ENCODE results near the gene ANKRD33.

ANKRD33 gene

DNA sequence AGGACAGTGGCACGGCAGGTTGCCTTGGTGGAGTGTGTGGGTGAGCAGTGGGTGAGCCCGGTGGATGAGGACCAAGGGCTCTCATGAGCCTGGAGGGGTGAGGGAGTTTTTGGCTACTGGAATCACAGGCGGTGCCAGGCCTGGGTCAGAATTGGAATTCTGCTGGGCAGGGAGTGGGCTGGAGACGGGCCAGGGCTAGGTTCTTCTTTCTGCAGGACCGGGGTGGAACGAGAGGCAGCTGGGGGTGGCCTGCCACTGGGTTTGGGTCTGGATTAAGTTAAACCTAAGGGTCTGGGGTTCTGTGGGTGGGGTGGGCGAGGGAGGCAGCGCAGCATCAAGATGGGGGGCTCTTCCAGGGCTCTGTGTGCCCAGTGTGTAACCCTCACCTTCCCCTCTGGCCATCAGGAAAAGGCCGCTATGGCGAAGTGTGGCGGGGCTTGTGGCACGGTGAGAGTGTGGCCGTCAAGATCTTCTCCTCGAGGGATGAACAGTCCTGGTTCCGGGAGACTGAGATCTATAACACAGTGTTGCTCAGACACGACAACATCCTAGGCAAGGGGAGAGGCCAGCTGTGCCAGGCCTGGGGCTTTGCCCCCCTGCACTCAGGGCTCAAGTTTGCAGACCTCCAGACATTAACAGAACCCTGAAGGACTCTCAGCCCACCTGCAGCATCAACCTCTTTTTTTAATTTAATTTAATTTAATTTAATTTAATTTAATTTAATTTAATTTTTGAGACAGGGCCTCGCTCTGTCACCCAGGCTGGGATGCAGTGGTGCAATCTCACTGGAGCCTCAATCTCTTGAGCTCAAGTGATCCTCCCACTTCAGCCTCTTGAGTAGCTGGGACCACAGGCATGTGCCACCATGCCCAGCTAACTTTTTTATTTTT, 26.4 kb downstream of the ANKRD33 start:
- DNase-seq = no peak

DNA sequence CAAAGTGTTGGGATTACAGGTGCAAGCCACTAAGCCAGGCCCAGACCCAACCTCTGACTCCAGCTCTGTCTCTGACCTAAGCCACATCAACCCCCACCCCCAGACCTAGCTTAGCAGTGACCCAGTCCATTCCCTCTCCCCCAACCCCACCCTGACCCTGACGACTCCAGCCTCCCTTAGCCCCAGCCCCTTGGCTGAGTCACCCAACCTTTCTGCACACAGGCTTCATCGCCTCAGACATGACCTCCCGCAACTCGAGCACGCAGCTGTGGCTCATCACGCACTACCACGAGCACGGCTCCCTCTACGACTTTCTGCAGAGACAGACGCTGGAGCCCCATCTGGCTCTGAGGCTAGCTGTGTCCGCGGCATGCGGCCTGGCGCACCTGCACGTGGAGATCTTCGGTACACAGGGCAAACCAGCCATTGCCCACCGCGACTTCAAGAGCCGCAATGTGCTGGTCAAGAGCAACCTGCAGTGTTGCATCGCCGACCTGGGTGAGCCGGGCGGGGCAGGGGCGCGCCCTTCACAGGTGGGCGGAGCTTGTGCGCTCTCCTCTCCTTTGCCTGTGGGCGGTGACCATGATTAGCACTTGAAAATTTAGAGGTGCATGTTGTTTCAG, 27.2 kb downstream of the ANKRD33 start:
- DNase-seq = no peak

DNA sequence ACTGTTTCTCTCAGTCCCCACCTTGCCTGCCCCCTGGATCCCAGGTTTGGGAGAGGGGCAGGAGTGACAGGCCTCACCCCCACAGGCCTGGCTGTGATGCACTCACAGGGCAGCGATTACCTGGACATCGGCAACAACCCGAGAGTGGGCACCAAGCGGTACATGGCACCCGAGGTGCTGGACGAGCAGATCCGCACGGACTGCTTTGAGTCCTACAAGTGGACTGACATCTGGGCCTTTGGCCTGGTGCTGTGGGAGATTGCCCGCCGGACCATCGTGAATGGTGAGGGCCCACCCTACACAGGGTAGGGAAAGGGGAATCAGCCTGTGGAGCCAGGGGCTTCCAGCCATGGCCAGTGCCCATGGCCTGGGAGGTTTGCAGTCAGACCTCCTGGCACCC, 28.0 kb downstream of the ANKRD33 start:
- no peak for DNase-seq

DNA sequence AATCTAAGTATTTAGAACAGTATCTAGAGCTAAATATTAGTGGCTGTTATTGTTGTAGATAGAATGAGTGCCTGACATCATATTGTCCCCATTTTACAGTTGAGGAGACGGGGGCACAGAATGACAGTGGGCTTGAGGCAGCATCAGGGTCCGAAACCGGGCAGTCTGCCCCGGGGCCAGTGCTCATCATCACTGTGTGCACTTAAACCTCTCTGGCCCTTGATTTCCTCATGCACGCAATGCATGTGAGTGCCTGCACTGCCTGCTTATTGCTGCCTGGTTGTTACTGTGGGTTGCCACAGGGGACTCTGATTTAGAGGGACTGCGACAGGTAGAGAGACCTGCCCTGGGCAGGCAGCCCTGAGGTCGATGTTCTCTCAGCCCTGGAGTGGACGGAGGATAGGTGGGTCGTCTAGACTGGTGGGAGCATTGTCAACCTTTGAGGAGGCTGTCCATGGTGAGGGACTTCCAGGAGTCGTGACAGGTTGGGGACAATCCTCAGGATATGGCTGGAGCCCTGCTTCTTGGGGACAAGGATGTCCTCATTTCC, 29.2 kb downstream of the ANKRD33 start:
- no peak for DNase-seq

DNA sequence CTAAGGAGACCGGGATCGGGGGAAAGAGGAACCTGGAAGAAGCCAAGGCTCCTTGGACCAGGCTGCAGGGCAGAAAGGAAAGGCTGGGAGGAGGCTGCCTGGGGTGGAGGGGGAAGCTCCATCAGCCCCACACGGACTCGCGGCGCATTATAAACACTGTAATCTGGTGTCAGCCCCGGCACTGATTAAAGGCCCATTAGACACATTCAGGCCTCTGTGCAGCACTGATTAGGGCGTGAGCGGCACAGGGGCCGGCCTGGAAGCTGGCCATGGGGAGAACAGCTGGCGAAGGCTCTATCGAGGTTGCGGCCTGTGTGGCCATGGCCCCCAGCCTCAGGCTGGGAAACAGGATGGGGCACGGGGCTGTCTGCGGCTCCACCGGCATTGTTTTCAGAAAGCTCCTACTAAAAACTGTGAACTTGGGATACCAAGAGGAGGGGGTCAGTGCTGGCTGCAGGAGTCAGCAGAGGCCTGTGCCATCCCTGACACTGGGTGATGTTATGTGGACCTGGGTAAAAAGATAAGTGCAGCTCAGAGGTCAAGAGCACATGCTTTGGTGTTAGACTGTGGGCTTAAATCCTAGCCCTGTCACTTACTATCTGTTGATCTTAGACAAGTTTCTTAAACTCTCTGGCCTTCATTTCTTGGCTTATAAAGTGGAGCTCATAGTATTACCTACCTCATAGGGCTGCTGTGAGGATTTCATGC, 30.0 kb downstream of the ANKRD33 start:
- no peak for DNase-seq

DNA sequence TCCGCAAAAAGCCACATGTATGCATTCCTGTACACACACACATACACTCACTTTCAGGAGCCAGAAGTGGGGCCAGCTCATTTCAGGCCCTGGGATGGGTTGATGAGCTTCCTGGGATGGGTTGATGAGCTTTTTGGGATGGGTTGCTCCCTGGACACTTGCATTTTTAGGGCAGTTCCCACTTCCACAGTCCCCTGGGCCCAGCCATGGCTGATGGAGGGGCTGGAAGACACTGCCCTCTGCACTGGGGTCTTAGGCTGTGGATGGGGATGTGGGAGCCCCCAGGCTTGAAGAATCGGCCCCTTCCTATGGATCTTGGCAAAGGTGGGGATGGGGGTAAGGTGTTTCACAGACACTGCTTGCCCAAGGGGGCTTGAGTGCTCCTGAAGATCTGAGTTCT, 32.1 kb downstream of the ANKRD33 start:
- no peak for DNase-seq

DNA sequence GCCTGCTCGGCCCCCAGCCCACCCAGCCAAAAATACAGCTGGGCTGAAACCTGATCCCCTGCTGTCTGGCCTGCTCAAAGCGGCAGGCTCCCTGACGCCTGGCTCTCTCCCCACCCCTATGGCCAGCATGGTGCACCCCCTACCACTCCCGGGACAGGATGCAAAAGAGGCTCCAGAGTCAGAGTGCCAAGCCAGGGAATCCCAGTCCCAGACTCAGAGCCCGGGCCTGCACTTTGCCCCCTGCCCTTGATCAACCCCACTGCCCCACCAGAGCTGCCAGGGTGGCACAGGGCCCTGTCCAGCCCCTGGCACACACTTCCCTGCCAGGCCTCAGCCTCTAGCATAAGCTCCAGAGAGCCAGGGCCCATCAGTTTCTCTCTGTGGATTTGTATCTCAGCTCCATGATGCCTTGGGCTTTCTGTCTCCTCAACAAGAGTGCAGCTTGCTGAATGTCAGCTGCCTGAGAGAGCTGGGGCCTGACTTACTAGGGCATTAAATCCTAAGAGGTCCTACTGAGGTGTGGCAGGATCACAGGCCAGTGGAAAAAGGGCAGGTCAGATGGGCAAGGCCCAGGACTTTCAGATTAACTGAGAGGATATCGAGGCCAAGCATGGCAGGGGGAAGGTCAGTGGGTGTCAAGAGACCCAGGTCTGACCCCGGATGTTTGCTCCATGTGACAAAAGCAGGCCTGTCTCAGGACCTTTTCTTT, 33.3 kb downstream of the ANKRD33 start:
- DNase-seq = no peak

DNA sequence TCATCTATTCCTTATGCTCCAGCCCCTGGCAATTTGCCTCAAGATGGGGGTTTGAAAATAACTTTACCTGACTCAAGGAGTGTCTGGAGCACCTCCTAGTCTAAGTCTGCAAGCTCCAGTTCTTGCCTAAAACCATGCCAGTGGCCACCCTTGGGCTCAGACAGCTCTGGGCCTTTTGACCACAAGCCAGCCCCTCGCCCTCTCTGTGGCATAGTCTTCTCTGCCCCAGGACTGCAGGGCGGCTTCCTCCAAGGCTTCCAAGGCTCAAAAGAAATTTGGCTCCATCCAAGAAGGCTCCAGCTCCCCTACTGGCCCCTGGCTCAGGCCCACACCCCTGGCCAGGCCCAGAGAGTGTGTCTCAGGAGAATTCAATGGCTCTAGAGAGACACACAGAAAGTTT, 34.2 kb downstream of the ANKRD33 start:
- DNase-seq = no peak

DNA sequence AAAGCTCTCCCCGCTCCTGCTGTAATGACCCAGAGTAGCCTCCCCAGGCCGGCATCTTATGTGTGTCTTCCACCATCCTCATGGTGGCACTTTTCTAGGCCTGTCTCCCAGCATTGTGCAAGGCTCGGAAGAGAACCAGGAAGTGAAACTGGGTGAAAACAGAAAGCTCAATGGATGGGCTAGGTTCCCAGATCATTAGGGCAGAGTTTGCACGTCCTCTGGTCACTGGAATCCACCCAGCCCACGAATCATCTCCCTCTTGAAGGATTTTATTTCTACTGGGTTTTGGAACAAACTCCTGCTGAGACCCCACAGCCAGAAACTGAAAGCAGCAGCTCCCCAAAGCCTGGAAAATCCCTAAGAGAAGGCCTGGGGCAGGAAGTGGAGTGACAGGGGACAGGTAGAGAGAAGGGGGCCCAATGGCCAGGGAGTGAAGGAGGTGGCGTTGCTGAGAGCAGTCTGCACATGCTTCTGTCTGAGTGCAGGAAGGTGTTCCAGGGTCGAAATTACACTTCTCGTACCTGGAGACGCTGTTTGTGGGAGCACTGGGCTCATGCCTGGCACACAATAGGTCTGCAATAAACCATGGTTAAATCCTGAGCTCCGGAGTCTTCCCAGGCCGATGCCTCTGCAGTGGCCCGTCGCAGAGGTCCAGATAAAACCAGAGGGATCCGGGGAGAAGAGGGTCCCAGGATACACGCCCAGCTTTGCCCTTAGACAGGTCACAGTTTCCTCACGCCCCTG, 35.0 kb downstream of the ANKRD33 start:
- peak in 6 of 56 donors; percentile 7 to 18 (median 9) for DNase-seq

DNA sequence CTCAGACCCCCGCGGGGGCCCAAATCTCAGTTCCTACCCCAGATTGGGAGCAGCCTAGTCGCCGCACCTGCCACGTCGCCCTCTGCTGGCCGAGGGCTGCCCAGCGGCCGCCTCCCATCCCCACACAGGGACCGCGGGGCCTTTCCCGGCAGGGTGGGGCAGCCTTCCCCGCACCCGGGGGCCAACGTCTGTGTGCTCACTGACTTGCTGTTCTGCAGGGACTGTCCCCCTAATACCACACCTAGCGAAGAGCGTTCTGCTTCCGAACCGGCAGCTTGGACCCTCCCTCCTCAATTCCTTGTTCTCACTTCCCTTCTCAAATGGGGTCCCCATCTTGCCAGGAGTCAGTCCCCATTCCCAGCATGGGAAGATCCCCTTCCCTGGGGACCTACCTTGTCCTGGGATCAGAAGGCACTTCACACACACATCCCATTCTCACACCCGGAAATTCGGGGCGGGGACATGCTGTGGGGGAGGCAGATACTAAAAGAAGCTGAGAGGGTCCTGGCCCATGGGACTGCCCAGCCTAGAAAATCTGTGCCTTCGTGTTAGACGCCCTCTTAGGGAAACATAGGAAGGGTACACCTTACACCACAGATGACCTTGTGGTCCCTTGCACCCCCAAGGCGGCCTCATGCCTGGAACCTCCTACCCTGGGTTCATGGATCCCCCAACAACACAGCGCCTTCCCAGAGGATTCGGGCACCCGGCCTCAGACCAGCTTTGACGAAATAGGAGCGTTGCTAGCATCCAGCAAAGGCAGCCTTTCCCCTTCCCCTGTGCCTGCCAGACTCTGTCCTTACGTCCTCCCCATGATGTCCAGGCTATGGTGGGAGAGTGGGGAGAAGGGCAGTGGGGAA, 35.8 kb downstream of the ANKRD33 start:
- DNase-seq = peak in 6 of 56 donors; percentile 4 to 35 (median 16)

DNA sequence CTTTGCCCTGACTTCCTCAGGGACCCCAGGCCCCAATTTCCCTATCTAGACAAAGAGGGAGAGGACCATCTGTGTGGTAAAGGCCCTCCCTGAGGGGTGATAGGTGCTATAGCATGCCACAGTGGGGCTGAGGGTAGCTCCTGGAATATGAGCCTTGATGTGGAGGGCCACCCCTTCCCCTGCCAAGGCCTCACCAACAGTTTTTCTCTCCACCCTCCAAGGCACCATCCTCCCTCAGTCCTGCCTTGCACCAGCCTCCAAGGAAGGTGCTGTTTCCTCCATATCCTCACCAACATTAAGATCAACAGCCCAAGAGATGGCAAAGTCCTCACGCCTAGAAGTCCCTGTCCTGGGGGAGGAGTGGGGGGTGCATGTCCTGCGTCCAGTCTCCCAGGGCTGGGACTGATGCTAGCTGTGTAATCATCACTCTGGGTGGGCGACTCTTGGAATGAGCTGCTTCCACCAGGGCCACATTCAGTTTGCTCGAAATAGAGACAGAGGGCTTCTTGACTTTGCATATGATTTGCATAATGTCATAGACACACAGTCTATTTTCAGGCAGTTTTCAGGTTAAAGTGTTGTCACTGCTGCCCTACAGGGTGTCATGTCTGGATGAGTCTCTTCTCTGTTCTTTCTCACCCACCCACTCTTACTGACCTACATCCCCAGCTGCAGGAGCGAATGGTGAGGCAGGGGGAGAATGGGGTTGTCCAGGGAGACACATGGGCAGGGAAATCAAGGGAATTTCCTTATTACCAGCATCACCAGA, 36.8 kb downstream of the ANKRD33 start:
- no peak for DNase-seq

DNA sequence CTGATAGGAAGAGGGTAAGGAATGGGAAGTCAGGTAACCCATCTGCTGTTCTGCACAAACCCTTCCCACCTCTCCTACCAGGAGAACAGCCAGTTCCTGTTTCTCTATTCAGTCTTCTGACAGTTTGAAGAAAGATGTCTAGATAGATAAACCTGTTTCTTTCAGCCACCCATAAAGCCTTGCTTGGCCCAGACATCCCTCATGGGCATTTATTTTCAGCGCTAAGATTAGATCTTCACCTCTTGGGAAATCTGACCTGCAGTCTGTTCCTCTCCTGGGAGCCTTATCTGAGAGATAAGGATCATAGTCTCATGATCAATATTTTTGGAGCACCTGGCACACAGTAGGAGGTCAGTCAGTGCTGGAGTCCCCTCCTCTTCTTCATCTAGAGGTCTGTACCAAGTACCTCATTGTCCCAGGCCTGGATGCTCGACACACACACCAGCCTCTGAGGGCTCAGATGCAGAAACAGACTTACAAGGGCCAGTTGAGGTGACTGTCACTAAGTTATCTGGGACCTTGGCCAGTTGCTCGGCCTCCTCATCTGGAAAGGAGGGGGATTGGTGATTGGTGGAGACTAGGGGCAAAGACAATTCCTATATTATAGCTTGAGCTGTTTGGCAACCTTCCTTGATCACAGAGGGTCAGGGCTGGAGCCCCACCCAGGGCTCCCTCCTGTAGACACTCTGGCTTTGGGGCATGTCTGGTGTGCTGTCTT, 37.6 kb downstream of the ANKRD33 start:
- DNase-seq = no peak

DNA sequence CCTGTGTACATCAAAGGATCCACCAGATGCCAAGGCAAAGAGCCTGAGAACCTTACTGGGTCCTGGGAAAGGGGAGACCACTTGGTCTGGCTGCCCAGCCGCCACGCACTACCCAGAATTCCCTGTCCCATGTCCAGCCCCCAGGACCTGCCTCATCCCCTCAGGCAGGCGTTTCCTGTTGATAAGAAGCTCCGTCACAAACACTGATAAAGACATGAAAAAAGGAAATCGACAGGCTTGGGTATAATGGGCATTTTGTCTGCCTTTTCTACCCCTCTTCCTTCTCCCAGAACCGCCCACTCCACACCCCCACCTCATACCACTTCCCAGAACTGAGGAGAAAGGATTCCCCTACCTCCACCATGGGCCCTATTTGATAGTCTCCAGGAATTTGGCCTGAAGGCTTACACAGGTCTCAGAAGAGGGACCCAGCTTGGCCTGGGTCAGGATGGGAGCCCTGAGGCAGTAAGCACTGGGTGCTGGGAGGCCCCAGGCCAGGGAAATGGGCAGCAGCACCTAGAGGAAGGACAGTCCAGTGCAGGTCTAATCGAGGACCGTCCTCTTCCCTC, 38.2 kb downstream of the ANKRD33 start:
- no peak for DNase-seq

DNA sequence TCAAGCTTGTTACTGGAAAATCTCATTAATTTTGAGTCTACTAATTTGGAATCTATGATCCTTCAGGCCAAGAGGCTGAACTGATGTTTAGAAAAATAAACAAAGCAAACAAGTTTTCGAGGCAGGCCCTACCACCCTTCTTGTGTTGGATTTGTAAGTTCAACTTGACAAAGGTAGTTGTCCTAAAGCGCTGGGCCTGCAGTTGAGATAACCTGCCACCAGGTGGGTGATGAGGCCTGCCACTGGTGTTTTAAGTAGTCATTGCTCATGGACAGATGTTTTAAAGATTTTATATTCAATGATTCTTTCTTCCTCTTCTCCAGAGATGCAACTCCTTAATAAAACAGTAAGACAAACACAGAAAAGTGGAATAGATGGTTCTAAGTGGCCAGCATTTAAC, 38.8 kb downstream of the ANKRD33 start:
- DNase-seq = no peak

DNA sequence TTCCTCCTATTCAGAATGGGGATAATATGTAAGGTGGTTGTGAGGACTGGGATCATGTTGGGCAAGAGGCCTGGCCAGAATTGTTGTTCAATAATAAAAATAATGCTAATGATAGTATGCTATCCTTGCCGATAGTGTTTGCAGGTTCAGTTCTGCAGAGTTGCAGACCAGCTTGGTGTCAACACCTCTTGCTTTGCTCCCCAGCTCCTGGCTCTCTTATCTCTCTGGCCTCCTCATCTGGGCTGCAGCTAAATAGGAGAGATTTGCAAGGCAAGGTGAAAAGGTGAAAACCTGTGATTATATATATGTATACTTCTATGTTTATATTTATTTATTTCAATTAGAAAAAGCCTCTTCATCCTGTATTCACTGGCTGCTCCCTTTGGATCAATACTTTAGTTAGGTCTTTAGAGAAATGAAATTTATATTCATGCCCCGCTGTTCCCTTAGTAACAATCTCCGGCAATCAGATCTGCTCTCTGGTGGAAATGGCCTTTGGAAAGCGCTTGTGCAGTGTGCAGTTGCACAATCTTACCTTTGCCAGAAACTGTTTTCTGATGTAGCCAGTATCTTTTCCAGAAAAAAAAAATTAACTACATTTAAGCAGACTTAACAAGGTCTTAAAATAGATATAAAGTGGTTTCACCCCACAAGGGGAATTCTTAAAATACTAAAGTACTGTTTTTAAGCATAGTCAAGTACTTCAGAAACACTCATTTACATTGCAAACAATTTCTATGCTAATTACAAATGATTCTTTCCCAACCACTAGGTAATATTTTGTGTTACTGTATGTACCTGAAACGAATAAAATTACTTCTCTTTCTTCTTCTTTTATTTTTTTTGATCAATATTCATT, 44.5 kb downstream of the ANKRD33 start:
- no peak for DNase-seq

DNA sequence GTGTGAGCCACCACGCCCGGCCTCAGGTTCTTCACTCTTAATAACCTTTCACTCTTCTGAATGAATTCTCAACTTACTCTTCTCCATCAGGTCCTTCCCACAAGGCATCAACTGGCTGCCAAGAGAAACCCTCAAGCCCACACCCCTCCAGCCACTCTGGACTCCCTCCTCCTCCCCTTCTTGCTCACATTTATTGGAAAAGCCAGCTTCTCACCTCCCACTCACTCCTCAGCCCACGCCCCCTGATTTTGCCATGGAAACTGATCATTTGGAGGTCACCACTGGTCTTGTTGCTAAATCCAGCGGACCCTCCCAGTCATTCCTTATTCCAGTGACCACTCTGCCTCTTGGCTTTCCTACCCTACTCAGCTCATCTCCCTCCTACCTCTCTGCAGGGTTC, 46.2 kb downstream of the ANKRD33 start:
- DNase-seq = no peak

DNA sequence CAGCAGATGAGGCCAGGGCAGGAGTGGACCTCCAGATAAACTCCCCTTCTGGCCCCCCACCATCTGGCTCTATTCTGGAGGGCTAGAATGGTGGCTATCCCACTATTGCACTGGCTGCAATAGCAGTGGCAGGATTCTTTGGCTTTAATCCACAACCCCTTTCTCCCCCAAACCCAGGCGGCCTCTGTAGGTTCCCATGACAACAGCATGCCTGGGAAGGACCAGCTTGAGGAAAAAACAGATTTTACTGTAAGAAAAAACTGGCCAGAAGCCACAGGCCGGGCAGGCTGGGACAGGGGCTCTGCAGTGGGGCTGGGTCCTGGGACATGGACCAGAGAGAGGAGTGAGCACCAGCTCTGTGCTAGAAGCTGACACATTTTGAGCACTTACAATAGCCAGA, 50.0 kb downstream of the ANKRD33 start:
- no peak for DNase-seq
